Heart left ventricle (tissue), 13 donors: ENCODE data around the gene PTPDC1.
"Not testable (repeated sequence)": the region's sequence is repeated elsewhere in the genome, so short reads cannot be mapped to it uniquely, and the experiment has no call there.

Experiments used
- POLR2A ChIP-seq, 2 donors: fragments of 450-650 bp; IDR thresholded peaks; one replicate each; pipeline ENCODE4 v1.6.1; 2017; ENCODE audit warnings: antibody characterized with exemption in 2 of 2, mild to moderate bottlenecking in 2 of 2, moderate library complexity in 2 of 2
- TF ChIP-seq, protein P1 (sequence below), 12 donors: fragments of 200-600 bp; sonication (generic) in 4 of 12; IDR thresholded peaks; one replicate each; pipeline versions ENCODE4 v1.5.0 to v1.8.0; 2018 to 2022; ENCODE audit warnings: antibody characterized with exemption in 12 of 12, mild to moderate bottlenecking in 5 of 12
- donor health status: ischemic (EF 13 %, LVEDD 7.1; RV severe dilation, severe dysfunction).
- donor health status: DM: no; HTN: yes; CAD: no.
- donor health status: DM: no; HTN: no; CAD: no.
- donor health status: ischemic (EF 25% LVEDD 6.9; RV normal size, moderate dysfunction).
- donor health status: ischemic (EF 25% LVEDD 5.7; RV mildly dilated, moderate dysfunction).
- donor health status: ischemic (EF 35%, LVEDD 5.7; RV mildly dilated, moderate dysfunction).
- donor health status: nonischemic (EF 11% LVEDD 7.7; RV severe dilation, severe dysfunction).
- donor health status: DM: yes; HTN: yes; CAD: no.
- donor health status: PGD.
- donor health status: ischemic (EF 29% LVEDD 5.4; RV normal size, mild dysfunction).
- donor health status: nonischemic (EF 23%, LVEDD 6.1; RV moderate dilation, normal function).

DNA sequence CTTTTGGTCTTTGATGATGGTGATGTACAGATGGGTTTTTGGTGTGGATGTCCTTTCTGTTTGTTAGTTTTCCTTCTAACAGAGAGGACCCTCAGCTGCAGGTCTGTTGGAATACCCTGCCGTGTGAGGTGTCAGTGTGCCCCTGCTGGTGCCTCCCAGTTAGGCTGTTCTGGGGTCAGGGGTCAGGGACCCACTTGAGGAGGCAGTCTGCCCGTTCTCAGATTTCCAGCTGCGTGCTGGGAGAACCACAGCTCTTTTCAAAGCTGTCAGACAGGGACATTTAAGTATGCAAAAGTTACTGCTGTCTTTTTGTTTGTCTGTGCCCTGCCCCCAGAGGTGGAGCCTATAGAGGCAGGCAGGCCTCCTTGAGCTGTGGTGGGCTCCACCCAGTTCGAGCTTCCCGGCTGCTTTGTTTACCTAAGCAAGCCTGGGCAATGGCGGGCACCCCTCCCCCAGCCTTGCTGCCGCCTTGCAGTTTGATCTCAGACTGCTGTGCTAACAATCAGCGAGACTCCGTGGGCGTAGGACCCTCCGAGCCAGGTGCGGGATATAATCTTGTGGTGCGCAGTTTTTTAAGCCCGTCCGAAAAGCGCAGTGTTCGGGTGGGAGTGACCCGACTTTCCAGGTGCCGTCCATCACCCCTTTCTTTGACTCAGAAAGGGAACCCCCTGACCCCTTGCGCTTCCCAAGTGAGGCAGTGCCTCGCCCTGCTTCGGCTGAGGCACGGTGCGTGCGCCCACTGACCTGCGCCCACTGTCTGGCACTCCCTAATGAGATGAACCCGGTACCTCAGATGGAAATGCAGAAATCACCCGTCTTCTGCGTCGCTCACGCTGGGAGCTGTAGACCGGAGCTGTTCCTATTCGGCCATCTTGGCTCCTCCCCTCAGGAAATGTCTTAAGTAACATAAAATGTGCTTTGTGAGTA lies 10.2 kb downstream of the PTPDC1 start:
- TF ChIP-seq, protein P1, sequence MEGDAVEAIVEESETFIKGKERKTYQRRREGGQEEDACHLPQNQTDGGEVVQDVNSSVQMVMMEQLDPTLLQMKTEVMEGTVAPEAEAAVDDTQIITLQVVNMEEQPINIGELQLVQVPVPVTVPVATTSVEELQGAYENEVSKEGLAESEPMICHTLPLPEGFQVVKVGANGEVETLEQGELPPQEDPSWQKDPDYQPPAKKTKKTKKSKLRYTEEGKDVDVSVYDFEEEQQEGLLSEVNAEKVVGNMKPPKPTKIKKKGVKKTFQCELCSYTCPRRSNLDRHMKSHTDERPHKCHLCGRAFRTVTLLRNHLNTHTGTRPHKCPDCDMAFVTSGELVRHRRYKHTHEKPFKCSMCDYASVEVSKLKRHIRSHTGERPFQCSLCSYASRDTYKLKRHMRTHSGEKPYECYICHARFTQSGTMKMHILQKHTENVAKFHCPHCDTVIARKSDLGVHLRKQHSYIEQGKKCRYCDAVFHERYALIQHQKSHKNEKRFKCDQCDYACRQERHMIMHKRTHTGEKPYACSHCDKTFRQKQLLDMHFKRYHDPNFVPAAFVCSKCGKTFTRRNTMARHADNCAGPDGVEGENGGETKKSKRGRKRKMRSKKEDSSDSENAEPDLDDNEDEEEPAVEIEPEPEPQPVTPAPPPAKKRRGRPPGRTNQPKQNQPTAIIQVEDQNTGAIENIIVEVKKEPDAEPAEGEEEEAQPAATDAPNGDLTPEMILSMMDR (IDR thresholded peaks at IDR 0.05): not testable (repeated sequence)
- TF ChIP-seq POLR2A (IDR thresholded peaks at IDR 0.05): not testable (repeated sequence)
